SU-DHL-6 (cell line): ENCODE data around the gene APC2.

ENCODE experiments used
- EZH2phosphoT487 ChIP-seq: fragments of 200-600 bp; sonication (generic), shearing (Covaris generic); conservative IDR thresholded peaks from 2 replicates; pipeline ENCODE4 v1.6.1; 2018; ENCODE audit warnings: mild to moderate bottlenecking, antibody characterized with exemption, low read length, moderate library complexity, mixed read lengths
- TF ChIP-seq, protein P1 (sequence below): fragments of 200-600 bp; sonication (generic); IDR thresholded peaks from one replicate; pipeline ENCODE4 v1.5.1; 2017; ENCODE audit warnings: antibody characterized with exemption, mild to moderate bottlenecking, low read length, moderate library complexity; ENCODE audit not compliant: insufficient read depth, poor library complexity, severe bottlenecking

DNA sequence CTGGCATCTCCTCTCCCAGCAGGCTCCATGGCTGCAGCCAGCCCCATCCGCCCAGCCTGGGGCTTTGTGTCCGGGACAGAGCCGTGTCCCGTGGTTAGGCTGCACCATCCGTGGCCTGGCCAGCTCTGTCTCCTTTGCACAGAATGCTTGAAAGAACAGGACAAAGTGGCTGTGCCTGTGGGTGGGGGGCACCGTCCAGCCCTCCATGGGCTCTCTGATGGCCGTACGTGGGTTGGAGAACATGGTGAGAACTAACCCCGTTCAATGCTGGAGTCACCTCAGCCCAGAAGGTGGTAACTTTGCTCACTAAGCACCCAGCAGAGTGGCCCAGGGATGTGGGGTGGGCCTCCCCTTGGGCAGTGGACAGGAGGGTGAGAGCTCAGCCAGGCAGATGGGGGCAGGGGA lies 8.9 kb upstream of the APC2 start:
- TF ChIP-seq, protein P1, sequence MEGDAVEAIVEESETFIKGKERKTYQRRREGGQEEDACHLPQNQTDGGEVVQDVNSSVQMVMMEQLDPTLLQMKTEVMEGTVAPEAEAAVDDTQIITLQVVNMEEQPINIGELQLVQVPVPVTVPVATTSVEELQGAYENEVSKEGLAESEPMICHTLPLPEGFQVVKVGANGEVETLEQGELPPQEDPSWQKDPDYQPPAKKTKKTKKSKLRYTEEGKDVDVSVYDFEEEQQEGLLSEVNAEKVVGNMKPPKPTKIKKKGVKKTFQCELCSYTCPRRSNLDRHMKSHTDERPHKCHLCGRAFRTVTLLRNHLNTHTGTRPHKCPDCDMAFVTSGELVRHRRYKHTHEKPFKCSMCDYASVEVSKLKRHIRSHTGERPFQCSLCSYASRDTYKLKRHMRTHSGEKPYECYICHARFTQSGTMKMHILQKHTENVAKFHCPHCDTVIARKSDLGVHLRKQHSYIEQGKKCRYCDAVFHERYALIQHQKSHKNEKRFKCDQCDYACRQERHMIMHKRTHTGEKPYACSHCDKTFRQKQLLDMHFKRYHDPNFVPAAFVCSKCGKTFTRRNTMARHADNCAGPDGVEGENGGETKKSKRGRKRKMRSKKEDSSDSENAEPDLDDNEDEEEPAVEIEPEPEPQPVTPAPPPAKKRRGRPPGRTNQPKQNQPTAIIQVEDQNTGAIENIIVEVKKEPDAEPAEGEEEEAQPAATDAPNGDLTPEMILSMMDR, result no peak
- TF ChIP-seq EZH2phosphoT487, result no peak
